HG02973 (cell line): ENCODE data around the gene DPEP1.

Experiments used
- ATAC-seq: cut with Tn5 transposase; IDR thresholded peaks from one replicate; pipeline ENCODE4 v1.9.1; 2021; ENCODE audit warnings: moderate library complexity; ENCODE audit not compliant: unreplicated experiment

Gene DPEP1

DNA sequence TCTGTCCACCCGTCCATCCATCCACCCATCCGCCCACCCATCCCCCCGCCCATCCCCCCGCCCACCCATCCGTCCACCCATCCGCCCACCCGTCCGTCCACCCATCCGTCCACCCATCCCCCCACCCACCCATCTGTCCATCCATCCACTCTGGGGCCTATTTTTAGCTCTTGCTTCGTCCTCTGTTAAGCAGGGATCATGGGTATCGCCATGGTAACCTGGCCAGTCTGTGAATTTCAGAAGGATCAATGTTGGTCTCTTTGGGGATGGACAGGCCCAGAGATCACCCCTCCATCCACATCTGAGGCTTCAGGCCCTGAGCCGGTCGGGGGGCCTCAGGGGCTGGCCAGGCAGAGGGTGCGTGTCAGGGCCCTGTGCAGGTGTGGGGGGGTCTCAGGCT lies 15.2 kb upstream of the DPEP1 start:
- ATAC-seq, result no peak

- no peak for ATAC-seq
Observed at GRCh38 chr16:89599451-89599858, 14.0 kb upstream of the DPEP1 start.

GRCh38 chr16:89599902-89600301 lies 13.5 kb upstream of the DPEP1 start:
- ATAC-seq, result no peak

DNA sequence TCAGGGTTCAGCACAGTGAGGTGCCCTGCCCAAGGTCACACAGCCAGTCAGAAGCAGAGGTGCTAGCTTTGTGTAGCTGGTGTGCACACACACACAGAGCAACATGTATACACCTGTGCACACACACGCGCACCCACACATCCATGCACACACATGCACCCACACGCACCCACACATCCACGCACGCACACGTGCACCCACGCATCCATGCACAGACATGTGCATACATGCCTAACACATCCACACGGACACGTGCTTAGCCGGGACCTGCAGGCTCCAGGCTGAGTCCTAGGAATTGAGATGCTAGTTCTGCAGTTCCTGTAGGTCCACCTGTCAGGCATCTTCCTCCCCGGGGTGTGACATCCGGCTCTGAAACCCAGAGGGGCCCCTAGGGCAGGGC lies 13.0 kb upstream of the DPEP1 start:
- ATAC-seq, result no peak

- no peak for ATAC-seq
Observed at GRCh38 chr16:89600956-89601355, 12.5 kb upstream of the DPEP1 start.

DNA sequence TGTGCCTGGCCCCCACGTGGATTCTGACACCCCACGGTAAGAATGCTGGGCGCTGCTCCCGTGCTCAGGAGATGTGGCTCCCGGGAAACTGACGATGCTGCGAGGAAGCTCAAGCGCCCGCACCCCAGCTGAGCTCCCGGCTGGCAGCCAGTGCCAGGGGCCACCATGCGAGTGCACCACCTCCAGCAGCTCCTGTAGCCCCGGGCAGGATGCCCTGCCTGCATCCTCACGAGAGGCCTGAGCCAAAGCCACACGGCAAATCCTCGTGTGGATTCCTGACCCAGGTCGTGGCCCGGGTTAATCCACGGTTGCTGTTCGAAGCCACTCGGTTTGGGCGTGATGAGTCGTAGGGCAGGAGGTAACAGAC lies 11.6 kb upstream of the DPEP1 start:
- no peak for ATAC-seq

DNA sequence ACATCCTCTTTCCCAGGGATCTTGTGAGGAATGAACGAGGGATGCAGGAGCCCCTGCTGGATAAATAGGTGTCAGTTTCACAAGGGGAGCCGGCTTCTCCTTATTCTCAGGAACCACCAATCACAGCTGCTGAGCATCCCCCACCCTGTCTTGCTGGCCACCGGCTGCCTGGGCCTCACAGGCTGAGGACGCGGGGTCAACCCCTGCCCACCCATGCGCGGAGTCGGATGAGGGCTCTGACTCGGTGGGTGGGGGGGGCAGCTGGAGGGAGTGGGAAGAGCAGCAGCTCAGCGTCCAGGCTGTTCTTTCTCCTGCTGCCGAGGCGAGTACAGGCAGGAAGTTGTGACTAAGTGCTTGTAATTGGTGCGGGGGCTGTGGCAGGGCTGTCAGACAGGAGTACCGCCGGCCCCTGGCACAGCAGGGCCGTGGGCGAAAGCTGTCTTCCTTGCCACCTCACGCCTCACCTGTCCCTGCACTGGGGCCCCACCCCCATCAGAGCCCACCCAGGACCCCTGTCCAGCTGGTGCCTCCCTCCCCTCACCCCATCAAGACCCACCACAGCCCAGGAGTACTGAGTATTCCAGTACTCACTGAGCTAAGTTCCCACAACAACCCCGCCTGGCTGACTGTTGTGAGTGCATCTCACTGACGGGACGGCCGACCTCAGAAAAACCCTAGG lies 11.0 kb upstream of the DPEP1 start:
- no peak for ATAC-seq

DNA sequence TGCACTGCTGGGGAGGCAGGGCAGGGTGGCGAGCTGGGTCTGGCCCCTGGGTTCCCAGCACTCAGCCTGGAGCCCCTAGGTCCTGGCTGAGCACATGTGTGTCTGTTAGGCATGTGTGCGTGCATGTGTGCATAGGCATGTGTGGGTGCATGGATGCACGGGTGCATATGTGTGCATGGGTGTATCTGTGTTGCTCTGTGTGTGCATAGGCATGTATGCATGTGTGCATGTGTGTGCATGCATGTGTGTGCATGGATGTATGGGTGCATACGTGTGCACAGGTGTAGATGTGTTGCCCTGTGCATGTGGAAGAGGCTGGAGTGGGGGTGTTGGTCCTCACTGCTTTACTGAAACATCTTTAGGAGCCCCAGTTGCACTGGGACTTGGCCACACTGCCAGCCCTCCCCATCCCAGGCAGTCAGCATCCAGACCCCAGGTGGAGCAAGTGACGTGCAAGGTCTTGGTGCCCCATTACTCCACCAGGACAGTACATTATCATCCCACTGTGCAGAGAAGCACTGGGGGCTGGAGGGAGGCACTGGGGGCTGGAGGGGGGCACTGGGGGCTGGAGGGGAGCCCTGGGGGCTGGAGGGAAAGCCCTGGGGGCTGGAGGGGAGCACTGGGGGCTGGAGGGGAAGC lies 10.4 kb upstream of the DPEP1 start:
- no peak for ATAC-seq

DNA sequence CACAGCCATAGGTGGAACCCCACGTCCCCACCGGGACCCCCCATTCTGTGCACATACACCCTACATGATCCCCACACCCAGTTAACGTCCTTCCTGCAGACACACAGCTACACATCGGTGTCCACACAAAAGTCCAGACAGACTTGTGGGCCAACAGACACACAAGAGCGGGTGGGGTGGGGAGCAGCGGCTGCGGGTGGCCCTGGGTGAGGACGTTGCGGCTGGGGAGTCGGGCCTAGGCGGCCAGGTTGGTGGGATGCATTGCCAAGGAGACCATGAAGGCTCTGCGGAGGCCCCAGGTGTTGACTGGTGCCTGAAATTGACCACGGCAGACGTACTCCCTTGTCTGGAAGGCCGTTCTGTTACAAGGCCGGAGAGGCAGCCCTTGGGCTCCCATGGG lies 8.7 kb upstream of the DPEP1 start:
- ATAC-seq, result no peak

- ATAC-seq, result no peak
Observed at GRCh38 chr16:89605186-89605970, 8.1 kb upstream of the DPEP1 start.

- ATAC-seq, result no peak
Observed at GRCh38 chr16:89606006-89606405, 7.4 kb upstream of the DPEP1 start.

DNA sequence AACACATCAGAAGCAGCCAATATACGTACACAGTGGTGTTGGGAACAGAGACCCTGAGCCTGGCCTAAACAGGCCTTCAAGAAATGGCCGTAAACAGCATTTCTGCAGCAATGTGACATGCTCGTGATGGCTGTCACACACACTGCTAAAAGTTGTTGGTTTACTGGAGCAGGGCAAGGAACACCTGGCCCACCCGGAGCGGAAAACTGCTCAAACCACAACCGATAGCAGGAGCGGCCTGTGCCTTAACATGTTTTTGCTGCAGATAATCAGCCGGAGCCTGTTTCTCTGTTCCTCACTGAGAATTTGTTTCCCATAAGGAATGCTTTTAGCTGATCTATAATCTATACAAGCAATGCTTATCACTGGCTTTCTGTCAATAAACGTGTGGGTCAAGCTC lies 6.0 kb upstream of the DPEP1 start:
- no peak for ATAC-seq

- no peak for ATAC-seq
Observed at GRCh38 chr16:89607937-89608740, 5.3 kb upstream of the DPEP1 start.

DNA sequence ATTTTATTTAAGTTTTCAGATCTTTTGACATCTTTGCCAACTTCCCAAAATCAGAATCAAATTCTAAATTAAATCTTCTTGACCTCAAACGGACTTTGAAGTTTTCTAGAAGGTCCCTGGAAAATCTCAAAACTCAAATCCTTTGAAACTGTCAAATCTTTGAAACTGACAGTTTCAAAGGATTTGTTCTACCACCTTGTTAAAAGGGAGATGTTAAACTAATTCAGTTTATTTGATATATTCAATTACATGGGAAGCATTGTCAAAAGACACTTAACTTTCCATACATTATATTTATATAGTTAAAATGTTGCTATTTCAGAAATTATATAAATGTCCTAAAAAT lies 3.4 kb upstream of the DPEP1 start:
- no peak for ATAC-seq

DNA sequence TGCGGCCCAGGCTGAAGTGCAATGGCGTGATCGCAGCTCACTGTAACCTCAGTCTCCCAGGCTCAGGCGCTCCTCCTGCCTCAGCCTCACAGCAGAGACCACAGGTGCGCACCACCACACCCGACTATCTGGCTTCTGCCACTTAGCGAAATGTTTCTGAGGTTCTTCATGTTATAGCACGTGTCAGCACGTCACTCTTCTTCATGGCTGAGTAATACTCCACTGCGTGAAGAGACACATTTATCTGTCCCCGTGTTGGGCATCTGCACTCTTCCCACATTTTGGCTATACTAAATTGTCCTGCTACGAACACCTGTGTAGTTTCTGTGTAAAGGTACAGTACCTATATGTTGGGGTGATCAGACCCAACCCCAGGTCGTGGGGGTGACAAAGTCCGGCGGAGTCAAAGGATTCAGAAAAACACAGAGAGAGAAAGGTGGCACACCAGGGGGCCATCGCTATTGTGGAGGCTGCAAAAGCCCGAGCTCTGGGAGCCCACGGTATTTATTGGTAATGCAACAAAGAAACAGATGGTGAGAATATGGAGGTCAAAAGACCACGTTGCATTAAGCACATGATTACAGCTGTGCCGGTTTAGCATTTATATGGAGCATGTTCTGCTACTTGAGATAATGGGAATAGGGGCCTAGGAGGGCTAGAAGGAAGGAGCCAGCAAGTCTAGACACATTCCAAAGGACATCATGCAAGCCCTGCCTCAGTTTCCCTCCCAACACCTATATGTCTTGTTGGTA lies 851 bp upstream of the DPEP1 start:
- ATAC-seq, result no peak

GRCh38 chr16:89613954-89614459 lies 565 bp downstream of the DPEP1 start:
- no peak for ATAC-seq

DNA sequence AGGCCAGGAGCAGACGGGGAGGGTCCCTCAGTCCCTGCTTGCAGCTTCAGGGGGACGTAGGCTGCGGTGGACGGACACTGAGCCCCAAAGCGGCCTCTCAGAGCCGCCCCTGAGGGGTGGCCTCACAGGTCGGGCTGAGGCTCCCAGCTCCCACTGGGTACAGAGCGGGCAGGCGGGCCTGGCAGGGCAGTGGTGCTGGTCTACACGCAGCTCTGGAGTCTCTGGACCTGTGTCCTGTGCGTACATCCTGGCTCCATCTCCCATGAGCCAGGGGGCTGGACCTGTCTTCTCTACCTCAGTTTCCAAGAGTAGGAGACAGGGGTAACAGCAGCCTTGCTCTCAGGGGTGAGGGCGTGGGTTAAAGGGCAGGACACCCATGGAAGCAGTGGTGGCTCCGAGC lies 1.7 kb downstream of the DPEP1 start:
- no peak for ATAC-seq

- no peak for ATAC-seq
Observed at GRCh38 chr16:89615596-89616090, 2.2 kb downstream of the DPEP1 start.

DNA sequence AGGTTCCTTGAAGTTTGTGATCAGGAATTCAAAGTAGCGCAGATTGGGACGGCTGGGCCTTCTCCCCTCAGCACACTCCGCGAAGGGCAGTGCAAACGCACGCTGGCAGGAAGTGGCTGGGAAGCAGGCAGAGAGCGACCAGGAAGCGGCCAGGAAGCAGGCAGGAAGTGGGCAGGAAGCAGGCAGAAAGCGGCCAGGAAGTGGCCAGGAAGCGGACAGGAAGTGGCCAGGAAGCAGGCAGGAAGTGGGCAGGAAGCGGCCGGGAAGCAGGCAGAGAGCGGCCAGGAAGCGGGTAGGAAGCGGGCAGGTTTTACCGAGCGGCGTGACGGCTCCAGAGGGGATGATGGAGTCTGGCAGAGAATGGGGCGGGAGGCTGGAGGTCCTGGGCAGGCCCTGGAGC lies 3.2 kb downstream of the DPEP1 start:
- no peak for ATAC-seq

- ATAC-seq, result no peak
Observed at GRCh38 chr16:89617036-89617435, 3.6 kb downstream of the DPEP1 start.
